GM19351 (cell line): Measurements from ENCODE around the gene GYPC.
"Not testable (repeated sequence)": the region's sequence is repeated elsewhere in the genome, so short reads cannot be mapped to it uniquely, and the experiment has no call there.

Experiments used
- ATAC-seq: cut with Tn5 transposase; IDR thresholded peaks from one replicate; pipeline ENCODE4 v1.9.1; 2021; ENCODE audit warnings: mild to moderate bottlenecking, moderate library complexity; ENCODE audit not compliant: unreplicated experiment

GYPC gene

DNA sequence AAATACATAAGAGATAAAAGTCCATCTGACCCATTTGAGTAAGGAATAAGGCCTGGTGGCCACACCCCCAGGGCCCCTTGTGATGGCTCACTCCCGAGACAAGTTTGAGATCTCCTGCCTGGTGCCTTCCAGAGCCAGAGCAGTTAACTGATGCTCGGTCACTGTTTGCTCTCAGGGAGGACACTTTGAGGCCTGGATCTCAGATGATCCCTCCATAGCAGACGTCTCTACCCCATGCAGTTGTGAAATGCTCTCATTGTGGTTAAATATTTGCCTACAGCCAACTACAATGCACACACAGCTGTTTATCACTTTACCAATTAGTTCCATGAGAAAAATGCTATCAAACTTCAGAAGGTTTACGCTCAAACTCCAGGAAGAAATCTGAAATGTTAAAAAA is 12.3 kb downstream of the GYPC start:
- no peak for ATAC-seq

DNA sequence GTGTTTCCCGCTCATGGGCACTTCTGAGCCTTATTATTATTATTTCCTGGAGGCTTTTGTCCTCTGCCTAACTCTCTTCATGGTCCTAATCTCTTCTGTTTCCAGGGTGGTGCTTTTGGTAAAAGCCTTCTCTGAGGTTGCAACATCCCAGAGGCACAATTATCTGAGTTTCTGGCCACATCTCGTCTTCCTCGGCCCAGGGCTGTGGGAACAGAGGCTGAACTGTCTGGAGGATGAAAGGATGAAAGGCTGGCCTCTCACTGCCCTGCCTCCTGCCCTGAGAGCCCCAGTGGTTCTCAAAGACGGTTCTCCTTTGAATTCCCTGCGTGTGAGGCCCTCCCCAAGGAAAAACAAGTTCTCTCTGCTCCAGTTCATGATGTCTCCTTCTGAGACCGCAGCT is 13.8 kb downstream of the GYPC start:
- ATAC-seq = no peak

DNA sequence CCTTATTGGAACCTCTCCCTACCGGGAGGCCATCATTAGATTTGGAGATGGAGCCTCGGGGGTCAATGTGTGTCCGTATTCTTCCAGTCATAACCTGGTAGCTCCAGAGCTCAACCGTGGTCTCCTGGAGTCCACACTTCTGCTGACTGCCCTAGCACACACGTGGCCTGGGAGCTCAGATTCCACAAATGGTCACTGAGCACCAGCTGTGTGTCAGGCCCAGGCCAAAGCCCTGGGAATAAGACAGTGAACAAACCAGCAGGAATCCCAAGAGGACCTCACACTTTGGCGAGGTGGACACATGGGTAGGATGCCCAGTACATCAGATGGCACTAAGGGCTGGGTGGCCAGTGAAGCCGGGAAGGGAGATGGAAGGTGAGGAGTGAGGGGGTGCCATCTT is 15.5 kb downstream of the GYPC start:
- no peak for ATAC-seq

DNA sequence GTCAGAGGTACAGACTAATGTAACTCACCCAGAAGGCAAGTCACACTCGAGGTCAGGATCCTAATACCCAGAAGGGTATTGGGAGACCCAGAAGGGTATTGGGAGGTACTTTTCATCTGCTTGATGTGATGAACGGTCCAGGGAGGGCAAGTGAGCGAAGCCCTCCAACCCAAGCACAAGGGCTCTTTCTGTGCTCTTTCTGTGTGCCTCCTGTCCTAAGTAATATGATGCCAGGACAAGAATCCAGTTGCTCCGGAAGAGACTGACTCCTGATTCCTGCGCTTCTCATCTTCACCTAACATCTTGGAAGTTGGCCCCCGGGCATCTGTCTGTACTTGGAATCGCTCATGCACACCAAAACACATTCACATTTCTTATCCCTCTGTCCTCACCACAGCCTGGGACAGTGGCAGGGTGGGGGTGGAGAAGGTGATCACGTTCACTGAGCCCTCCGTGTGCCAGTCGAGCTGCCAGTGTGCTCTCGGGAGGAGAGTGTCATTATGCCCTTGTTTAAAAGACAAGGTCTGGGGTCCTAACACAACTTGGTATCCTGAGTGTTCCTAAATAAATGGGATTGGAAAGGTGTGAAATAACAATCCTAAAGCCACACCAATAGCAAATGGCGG is 17.1 kb downstream of the GYPC start:
- no peak for ATAC-seq

DNA sequence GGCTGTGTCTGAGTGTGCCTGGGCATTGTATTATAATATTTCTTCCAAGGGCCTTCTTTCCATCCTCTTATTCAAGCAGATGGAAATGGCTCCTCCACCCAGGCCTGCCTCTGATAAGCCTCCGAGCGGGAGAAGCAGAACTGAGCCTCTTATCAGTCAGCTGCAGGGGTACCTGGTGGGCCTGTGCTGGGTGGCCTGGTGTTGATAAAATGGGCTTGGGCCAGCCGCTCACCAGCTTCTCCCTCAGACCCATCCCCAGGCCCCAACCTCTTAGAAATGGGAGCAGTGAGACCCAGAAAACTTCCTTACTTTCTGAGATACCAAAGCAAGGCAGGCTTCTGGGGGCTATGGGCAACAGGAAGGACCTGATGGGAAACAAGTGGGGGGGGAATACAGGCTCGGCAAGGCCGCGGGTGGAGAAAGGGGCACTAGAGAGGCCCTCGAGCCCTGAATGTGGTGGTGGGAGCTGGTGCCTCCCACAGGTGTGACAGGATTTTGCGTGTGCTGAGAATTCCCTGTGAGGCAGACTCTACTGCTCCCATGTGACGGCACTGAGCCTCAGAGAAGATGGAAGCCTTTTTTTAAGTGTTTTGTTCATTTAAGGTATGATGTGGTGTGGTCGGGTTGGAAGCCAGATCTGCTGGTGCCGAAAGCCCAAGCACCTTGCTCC is 18.3 kb downstream of the GYPC start:
- no peak for ATAC-seq

DNA sequence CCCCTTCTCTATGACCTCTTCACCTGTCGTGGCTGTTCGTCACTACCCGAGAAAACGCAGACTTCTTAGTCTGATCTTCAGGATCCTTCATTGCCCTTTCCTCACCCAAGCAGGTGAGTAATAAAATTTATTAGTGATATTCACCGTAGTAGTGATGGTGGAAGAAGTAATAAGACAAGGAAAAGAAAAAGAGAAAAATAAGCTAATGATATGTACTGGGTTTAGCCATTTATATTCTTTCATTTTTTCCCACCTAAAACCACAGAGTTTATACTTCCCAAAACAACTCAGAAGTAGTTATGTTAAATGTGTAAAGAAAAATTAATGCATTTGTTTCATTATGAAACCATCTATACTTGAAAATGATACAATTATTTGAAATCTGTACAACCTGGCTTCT is 19.7 kb downstream of the GYPC start:
- no peak for ATAC-seq

DNA sequence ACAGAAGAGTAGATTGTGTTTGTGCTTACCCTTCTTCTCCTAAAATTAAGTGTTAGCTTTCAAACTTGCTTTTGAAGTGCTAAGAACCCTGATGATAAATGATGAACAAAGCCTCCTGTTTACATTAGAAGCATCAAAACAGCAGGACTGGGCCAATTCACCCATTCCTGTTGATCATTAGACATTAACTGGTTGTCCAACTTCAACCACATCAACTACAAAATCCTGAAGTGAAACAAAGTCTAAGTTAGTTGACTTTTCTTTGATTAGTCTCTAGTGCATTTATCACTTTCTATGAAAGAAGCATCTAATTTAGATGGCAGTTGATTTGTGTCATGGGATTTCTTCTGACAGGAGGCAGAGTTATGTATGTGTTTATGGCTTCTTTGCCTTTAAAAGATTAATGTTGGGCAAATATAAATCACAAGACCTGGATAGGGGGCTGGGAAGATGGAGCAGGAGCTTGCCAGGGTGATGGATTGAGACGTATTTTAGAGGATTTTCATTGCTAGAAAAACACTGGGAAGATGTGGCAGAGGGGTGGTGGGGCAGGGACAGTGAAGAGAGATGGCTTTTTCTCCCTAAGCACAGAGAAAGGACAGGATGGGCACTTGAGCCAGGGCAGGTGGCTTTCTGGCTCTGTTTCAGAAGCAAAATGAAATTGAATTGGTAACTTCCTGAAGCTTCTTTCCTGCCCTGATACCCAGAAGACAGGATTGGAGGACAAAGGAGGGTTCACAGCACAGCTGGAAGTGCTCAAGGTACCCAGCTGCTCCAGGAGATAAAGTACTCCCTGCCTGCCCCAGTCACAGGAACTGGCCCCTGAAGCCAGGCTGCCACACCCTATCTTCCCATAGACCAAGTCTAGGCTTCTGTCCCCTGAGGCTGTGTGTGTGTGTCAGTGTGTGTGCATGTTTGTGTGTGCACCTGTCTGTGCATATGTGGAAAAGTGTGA is 20.5 kb downstream of the GYPC start:
- no peak for ATAC-seq

DNA sequence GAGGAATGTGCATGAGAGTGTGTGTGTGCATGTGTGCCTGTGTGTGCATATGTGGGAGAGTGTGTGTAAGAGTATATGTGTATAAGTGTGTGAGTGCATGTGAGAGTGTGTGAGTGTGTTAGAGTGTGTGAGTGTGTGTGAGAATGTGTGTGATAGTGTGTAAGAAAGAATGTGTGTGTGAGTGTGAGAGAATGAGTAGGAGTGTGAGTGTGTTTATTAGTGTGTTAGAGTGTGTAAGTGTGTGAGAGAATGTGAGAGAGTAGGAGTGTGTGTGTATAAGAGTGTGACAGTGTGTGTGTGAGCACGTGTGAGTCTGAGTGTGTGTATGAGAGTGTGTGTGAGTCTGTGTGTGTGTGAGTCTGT is 21.2 kb downstream of the GYPC start:
- ATAC-seq = no peak

DNA sequence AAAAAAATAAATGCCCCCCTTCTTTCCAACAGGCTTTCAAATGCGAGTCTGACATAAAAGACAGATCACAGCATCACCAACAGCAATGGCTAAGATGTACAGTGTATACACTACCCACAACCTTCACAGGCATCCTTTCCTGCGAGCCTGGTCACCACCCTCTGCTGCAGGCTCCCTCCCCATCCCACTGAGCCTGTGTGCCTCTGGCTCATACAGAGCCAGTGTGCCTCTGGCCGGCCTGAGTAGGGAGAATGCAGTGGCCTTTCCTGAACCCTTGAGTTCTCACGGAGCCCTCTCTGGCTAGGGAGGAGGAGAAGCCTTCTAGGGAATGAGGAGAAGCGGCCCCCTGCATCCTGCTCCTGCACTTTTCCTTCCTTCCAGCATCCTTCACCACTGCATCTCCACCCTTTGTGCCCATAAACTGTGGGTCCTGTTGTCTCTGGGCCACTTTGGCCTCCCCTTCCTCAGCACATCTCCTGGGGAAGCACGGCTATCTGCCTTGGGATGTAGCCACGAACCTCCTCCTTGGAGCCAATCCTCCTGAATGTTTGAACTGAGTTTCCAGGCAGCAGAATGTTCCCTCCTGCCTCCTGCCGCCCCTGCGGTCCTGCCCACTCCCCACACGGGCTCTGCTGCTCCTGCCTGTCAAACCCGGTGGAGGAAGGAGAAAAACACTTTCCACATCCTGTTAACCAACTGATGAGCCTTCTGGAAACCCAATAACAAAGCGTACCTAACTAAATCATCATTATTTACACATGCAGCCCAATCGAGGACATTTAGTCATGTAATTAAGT is 22.5 kb downstream of the GYPC start:
- no peak for ATAC-seq

DNA sequence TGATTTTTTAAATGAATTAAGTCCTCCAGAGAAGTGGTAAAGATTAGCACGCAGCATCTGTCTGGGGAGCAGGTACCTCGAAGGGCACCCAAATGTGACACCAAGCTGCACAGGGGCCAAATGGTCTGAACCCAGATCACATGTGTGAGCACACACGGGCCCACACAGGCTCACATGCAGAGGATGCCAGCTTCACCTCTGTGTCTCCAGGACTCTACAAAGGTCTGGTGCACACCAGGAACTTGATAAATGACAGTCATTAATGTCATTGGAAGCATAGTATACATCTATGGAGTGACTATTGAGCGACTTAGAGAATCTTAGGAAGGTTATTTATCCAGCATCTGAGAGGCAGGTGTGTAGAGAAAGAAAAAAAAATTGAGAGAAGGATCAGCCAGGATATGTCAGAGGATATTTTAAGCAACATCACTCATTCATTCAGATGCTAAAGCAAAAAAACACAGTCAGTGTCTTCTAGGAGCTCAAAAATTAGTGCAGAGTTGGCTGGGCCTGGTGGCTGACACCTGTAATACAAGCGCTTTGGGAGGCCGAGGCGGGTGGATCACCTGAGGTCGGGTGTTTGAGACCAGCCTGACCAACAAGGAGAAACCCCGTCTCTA is 23.2 kb downstream of the GYPC start:
- ATAC-seq = no peak

DNA sequence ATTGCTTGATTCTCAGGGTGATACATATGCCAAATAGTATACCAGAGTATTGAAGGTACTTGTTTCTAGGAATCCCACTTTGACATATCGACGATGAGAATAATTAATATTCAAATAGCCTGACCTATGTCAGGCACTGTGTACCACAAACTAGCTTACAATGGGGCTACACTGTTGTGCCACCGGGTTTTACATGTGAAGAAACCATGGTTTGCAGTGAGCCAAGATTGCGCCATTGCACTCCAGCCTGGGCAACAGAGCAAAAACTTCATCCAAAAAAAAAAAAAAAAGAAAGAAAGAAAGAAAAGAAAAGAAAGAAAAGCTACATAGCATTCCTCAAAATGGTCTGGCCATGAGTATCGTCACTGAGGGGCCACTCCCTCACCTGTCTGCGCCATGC is 25.5 kb downstream of the GYPC start:
- ATAC-seq = no peak

DNA sequence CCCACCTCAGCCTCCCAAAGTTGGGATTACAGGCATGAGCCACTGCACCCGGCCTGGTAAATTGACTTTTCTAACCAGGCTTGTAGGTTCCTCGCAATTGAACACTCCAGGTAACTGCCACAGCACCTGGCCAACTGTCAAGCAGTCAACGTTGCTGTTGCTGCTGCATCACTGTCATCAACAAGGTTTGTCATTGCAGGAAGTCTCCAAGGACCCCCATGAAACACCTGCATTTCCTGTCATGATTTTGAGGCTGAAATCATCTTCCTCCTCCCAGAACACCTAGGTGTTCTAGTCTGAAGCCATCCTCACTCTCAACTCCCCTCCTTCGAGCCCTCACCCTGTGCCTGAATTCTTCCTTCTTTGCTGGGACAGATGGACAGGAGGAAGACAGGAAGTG is 29.7 kb downstream of the GYPC start:
- ATAC-seq = no peak

DNA sequence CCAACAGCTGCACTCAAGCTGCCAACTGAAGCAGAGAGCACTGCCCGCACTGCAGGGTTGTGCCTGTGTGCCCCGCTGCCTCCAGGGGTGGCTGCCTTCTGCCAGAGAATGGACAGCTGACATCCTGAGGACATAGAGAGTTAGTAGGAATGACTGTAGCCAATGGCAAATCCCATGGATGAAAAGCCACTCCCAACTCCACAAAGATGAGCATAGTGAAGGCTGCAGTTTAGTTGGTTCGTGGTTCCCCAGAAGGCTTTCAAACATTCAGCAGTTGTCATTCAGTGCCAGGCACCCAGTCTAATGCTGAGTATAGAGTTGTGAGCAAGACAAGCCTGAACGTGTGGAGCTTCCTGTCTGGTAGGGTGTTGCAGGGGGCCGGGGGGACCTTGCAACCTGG is 30.3 kb downstream of the GYPC start:
- ATAC-seq = no peak

DNA sequence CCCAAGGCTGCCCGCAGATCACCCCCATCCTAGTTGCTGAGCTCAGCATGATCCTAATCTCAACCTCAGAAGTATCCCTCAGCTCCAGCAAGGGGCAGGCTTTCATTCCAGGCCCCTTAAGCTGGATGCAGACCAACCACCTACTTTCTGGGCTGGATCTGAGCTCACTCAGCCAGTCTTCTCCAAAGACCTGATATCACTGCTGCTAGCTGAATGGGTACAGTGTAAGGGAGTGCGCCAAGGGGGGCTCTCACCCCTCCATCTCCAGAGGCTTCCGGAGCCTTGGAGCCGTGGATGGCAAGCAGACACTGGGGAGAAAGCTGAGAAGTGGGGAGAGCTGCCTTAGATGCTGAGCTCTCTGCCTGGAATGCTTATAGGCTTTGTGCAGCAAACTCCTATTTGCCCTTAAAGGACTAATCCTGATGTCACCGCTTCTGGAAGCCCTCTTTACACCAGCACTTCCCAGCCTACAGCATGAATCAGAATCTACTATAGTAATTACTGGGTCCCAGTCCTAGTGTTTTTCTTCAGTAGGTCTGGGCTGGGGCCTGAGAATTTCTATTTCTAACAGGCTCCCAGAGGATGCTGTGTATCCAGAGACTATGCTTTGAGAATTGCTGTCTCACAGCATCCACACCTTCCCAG is 31.0 kb downstream of the GYPC start:
- ATAC-seq = no peak

DNA sequence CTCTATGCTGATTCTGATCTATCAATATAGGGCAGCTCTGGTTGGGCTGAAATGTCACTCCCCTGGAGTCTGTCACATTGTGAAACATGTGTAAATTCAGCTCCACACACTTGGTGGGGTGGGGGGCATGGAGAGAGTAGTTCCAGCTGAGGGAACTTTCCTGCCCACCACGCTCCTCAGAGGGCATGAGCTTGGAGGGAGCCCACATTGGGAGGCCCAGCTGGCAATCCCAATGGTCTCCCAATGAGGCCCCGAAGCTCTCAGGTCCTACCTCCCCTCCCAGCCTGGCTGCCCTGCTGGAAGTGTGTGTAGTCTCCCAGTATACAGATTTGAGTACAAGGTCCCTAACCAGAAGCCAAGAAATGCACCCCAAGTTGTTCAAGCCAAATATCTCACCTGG is 31.5 kb downstream of the GYPC start:
- ATAC-seq = no peak

DNA sequence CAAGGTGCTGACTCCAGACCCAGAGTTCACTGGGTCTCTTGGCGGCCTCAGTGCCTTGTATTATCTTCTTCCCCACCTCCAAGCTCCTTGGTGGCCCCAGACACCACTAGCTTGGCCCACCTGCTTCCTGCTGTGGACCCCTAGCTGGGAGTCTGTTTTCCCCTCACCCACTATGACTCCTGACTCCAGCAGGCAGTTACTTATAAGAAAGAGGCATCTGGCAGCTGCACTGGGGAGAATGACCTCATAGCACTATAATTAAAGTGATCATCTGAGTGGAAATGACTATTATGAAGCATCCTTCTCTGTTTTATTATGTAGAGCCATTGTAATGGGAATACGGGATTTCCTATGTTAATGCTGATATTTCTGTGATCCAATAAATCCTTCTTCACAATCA is 32.6 kb downstream of the GYPC start:
- not testable (repeated sequence) for ATAC-seq

DNA sequence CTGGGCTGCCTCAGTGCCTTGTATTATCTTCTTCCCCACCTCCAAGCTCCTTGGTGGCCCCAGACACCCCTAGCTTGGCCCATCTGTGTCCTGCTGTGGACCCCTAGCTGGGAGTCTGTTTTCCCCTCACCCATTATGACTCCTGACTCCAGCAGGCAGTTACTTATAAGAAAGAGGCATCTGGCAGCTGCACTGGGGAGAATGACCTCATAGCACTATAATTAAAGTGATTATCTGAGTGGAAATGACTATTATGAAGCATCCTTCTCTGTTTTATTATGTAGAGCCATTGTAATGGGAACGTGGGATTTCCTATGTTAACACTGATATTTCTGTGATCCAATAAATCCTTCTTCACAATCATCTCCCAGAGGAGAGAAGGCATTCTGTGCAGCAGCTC is 36.3 kb downstream of the GYPC start:
- ATAC-seq = not testable (repeated sequence)

DNA sequence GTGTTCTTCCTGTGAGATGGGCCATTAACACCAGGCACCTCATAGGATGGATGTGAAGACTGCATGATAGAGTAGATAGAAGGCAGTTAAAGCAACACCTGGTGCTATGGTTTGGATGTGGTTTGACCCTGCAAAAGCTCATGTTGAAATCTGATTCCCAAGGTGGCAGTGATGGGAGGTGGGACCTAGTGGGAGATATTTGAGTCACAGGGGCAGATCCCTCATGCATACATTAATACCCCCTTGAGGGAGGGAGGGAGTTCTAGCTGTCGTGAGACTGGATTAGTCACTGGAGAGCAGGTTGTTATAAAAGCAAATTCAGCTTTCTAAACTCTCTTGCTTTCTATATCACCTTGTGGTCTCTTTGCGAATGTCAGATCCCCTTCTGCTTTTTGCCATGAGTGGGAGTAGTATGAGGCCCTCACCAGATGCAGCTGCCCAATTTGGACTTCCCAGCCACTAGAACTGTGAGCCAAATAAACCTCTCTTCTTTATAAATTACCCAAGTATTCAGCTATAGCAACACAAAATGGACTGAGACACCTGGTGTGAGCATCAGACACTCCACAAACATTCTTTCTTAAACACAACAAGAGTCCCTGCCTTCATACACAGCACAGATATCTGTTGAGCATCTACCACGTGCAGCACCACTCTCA is 37.1 kb downstream of the GYPC start:
- not testable (repeated sequence) for ATAC-seq

DNA sequence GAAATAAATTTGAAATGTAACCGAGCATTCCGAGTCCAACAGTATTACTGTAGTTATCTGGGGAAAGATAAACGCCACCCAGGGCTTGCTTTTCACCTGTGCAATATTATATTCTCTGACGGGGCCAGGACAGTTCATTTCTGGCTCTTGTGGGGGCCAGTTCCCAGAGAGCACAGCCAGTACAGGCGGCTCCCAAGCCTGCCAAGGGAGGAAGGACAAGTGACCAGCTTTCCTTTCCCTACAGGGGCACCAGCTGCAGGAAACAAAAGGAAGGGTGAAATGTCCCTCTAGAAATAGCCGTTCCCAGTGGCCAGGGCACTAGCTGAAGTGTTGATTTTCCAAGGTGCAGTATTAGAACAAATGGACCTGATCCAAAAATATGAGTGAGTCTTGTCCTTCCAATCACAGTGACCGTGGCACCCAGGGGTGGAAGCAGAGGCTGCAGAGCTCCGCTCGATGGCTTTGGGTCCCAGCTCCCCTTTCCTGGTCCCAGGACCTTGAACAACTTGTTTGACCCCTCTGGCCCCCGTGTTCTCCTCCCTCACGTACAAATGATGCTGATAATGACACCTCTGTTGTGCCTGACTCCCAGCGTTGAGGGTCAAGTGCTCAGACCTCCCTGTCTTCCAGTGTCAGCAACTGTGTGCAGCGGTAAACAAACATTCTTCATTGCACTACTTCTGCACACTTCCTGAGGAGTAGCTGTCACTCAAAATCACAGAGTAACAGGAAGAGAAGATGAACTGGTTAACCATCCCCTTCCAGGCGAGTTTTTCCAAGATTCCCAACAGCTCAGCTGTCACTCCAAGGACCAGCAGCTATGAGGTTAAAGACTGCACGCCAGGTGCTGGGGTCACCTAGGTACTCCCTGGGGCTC is 40.9 kb downstream of the GYPC start:
- no peak for ATAC-seq
